IPS-18c (cell line): ENCODE results near the gene SLC29A1.

Experiments
- H3K4me3 ChIP-seq: 2 replicates; pipeline ENCODE4 v1.7.0; 2013; ENCODE audit warnings: low read depth, mild to moderate bottlenecking, low read length, moderate library complexity; ENCODE audit not compliant: insufficient read depth
- H3K9me3 ChIP-seq: one replicate; pipeline ENCODE4 v1.6.1; 2013; ENCODE audit warnings: mild to moderate bottlenecking, low read length, moderate library complexity; ENCODE audit not compliant: control insufficient read depth, insufficient read depth

Gene SLC29A1

GRCh38 chr6:44257025-44257752, 33.8 kb downstream of the SLC29A1 start, which contains the start of gene SLC35B2:
Gene SLC35B2 (minus strand): TSS chr6:44257528. CDS start chr6:44257410, 118 bp downstream.
- Histone ChIP-seq H3K9me3 (no peaks in the 10 kb centered on the region), H3K4me3 (peak within 1 kb of the TSS; percentile 84)

GRCh38 chr6:44257753-44258324, 34.4 kb downstream of the SLC29A1 start:
- H3K4me3 ChIP-seq, result peak overlapping the region; percentile 84

GRCh38 chr6:44258325-44258863, 35.0 kb downstream of the SLC29A1 start:
- Histone ChIP-seq H3K9me3 (no peaks in the 10 kb centered on the region), H3K4me3 (no peak overlapping the region)

More at GRCh38 chr6:44257753-44258324, 34.4 kb downstream of the SLC29A1 start:
- H3K9me3 ChIP-seq, result no peaks in the 10 kb centered on the region

GRCh38 chr6:44258921-44259320, 35.5 kb downstream of the SLC29A1 start:
- Histone ChIP-seq H3K9me3 (no peaks in the 10 kb centered on the region), H3K4me3 (no peak overlapping the region)

GRCh38 chr6:44260011-44260410, 36.6 kb downstream of the SLC29A1 start:
- no peaks in the 10 kb centered on the region for H3K9me3 ChIP-seq
- no peak overlapping the region for H3K4me3 ChIP-seq

GRCh38 chr6:44260451-44261297, 37.3 kb downstream of the SLC29A1 start:
- H3K4me3 ChIP-seq, result no peak overlapping the region
- no peaks in the 10 kb centered on the region for H3K9me3 ChIP-seq

GRCh38 chr6:44261581-44261980, 38.2 kb downstream of the SLC29A1 start:
- Histone ChIP-seq H3K4me3 (no peak overlapping the region), H3K9me3 (no peaks in the 10 kb centered on the region)

- Histone ChIP-seq H3K4me3 (peak overlapping the region; percentile 34), H3K9me3 (no peaks in the 10 kb centered on the region)
These were observed 39.3 kb downstream of the SLC29A1 start for GRCh38 chr6:44262467-44263353.

GRCh38 chr6:44263354-44264100, 40.1 kb downstream of the SLC29A1 start:
- Histone ChIP-seq H3K9me3 (no peaks in the 10 kb centered on the region), H3K4me3 (peak overlapping the region; percentile 90)

GRCh38 chr6:44264154-44265006, 41.0 kb downstream of the SLC29A1 start:
- peak overlapping the region; percentile 90 for H3K4me3 ChIP-seq
- H3K9me3 ChIP-seq, result no peaks in the 10 kb centered on the region

GRCh38 chr6:44265007-44265721, 41.8 kb downstream of the SLC29A1 start, which contains the start of gene NFKBIE:
Gene NFKBIE (minus strand): TSS chr6:44265551. CDS start chr6:44265346, 205 bp downstream.
- Histone ChIP-seq H3K9me3 (no peaks in the 10 kb centered on the region), H3K4me3 (peak within 1 kb of the TSS; percentile 90)

GRCh38 chr6:44265722-44266233, 42.4 kb downstream of the SLC29A1 start:
- Histone ChIP-seq H3K9me3 (no peaks in the 10 kb centered on the region), H3K4me3 (no peak overlapping the region)

- no peaks in the 10 kb centered on the region for H3K9me3 ChIP-seq
- H3K4me3 ChIP-seq, result no peak overlapping the region
These were observed 43.0 kb downstream of the SLC29A1 start for GRCh38 chr6:44266347-44266746.

- no peak overlapping the region for H3K4me3 ChIP-seq
- H3K9me3 ChIP-seq, result no peaks in the 10 kb centered on the region
These were observed 43.9 kb downstream of the SLC29A1 start for GRCh38 chr6:44267252-44267651.
